SU-DHL-6 (cell line): ENCODE data around the gene AHSA1.

Experiments used
- H2AFZ ChIP-seq: fragments of 200-600 bp; sonication (generic); 2 replicates; pipeline ENCODE4 v1.6.1; 2014; ENCODE audit warnings: low read depth, mild to moderate bottlenecking, moderate library complexity, mixed read lengths, antibody characterized with exemption, low read length; ENCODE audit not compliant: severe bottlenecking
- H3F3A ChIP-seq: fragments of 200-600 bp; shearing (Covaris generic); 2 replicates; pipeline ENCODE4 v1.6.0; 2016; ENCODE audit warnings: antibody characterized with exemption, mild to moderate bottlenecking; ENCODE audit not compliant: insufficient read depth
- H3K27ac ChIP-seq: fragments of 200-600 bp; sonication (generic); 2 replicates; pipeline ENCODE4 v1.5.1; 2016; ENCODE audit warnings: low read depth, mild to moderate bottlenecking, low read length, moderate library complexity, mixed read lengths
- H3K27me3 ChIP-seq: fragments of 200-600 bp; sonication (generic), shearing (Covaris generic); 2 replicates; pipeline ENCODE4 v1.6.0; 2014; ENCODE audit warnings: mild to moderate bottlenecking, low read length
- H3K36me3 ChIP-seq: fragments of 200-600 bp; sonication (generic); 2 replicates; pipeline ENCODE4 v1.6.1; 2014; ENCODE audit warnings: mild to moderate bottlenecking, low read length, mixed read lengths
- H3K4me2 ChIP-seq: fragments of 300-600, 200-600 bp; shearing (Covaris generic), sonication (generic); 2 replicates; pipeline ENCODE4 v1.6.0; 2014; ENCODE audit warnings: low read length, low read depth, mild to moderate bottlenecking; ENCODE audit not compliant: poor library complexity, severe bottlenecking
- H3K4me3 ChIP-seq: fragments of 200-600 bp; sonication (generic); 2 replicates; pipeline ENCODE4 v1.5.1; 2014; ENCODE audit warnings: antibody characterized with exemption, low read length, mild to moderate bottlenecking, mixed read lengths; ENCODE audit not compliant: insufficient read depth, poor library complexity, severe bottlenecking
- H3K79me2 ChIP-seq: fragments of 200-600 bp; sonication (generic); 2 replicates; pipeline ENCODE4 v1.6.1; 2014; ENCODE audit warnings: mild to moderate bottlenecking, low read length, moderate library complexity; ENCODE audit not compliant: insufficient read depth
- H3K9ac ChIP-seq: fragments of 200-600 bp; sonication (generic); 2 replicates; pipeline ENCODE4 v1.7.0; 2014; ENCODE audit warnings: mild to moderate bottlenecking, low read length
- H3K9me2 ChIP-seq: fragments of 200-600 bp; sonication (generic); replicated peaks from 2 replicates; pipeline ENCODE4 v1.6.1; 2014; ENCODE audit warnings: low read length; ENCODE audit not compliant: insufficient read depth
- H3K9me3 ChIP-seq: fragments of 200-600 bp; sonication (generic); 2 replicates; pipeline ENCODE4 v1.6.1; 2014; ENCODE audit warnings: low read length, mixed read lengths; ENCODE audit not compliant: insufficient read depth
- H4K20me1 ChIP-seq: fragments of 200-600 bp; sonication (generic); 2 replicates; pipeline ENCODE4 v1.6.1; 2014; ENCODE audit warnings: low read depth, mild to moderate bottlenecking, antibody characterized with exemption, low read length, moderate library complexity, mixed read lengths
- CTCF ChIP-seq: fragments of 200-600 bp; sonication (generic); IDR thresholded peaks from one replicate; pipeline ENCODE4 v1.5.1; 2017; ENCODE audit warnings: antibody characterized with exemption, mild to moderate bottlenecking, low read length, moderate library complexity; ENCODE audit not compliant: insufficient read depth, poor library complexity, severe bottlenecking
- EZH2phosphoT487 ChIP-seq: fragments of 200-600 bp; sonication (generic), shearing (Covaris generic); conservative IDR thresholded peaks from 2 replicates; pipeline ENCODE4 v1.6.1; 2018; ENCODE audit warnings: mild to moderate bottlenecking, antibody characterized with exemption, low read length, moderate library complexity, mixed read lengths

The AHSA1 gene

GRCh38 chr14:77485901-77486678 is 28.2 kb downstream of the AHSA1 start:
- no peak overlapping the region for H2AFZ ChIP-seq
- H3F3A ChIP-seq: no peaks in the 10 kb centered on the region
- H4K20me1 ChIP-seq: no peaks in the 10 kb centered on the region
- no peaks in the 10 kb centered on the region for H3K79me2 ChIP-seq
- no peak overlapping the region for H3K27ac ChIP-seq
- H3K9ac ChIP-seq: no peak overlapping the region
- no peak overlapping the region for H3K4me3 ChIP-seq
- no peaks in the 10 kb centered on the region for H3K36me3 ChIP-seq
- TF ChIP-seq EZH2phosphoT487: no peak
- TF ChIP-seq CTCF: no peak
- no peak overlapping the region for H3K4me2 ChIP-seq
- no peaks in the 10 kb centered on the region for H3K9me2 ChIP-seq
- no peaks in the 10 kb centered on the region for H3K9me3 ChIP-seq
- H3K27me3 ChIP-seq: no peaks in the 10 kb centered on the region

DNA sequence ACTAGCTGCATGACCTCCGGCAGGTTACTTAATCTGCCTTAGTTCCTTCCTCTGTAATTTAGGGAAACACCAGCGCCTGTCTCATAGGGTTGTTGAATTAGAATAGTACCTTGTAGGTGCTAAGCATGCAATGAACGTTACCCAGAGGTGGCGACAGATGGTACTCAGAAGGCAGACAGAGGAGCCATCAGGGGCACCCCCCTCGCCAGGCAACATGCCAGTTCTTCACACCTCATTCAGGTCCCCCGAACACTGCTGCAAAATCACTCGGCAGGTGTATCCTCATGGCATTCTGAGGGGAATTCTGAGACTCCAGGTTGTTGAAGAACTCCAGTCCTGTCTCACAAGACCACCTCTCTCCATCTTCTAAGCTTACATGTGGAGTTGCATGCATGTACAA is 30.7 kb downstream of the AHSA1 start:
- H3F3A ChIP-seq: no peaks in the 10 kb centered on the region
- H4K20me1 ChIP-seq: no peaks in the 10 kb centered on the region
- H3K79me2 ChIP-seq: no peaks in the 10 kb centered on the region
- no peak overlapping the region for H3K4me2 ChIP-seq
- no peak overlapping the region for H3K9ac ChIP-seq
- no peak overlapping the region for H2AFZ ChIP-seq
- no peaks in the 10 kb centered on the region for H3K36me3 ChIP-seq
- TF ChIP-seq EZH2phosphoT487 (no peak), CTCF (no peak)
- no peaks in the 10 kb centered on the region for H3K9me3 ChIP-seq
- no peaks in the 10 kb centered on the region for H3K27me3 ChIP-seq
- H3K4me3 ChIP-seq: no peak overlapping the region
- no peak overlapping the region for H3K27ac ChIP-seq
- no peaks in the 10 kb centered on the region for H3K9me2 ChIP-seq

DNA sequence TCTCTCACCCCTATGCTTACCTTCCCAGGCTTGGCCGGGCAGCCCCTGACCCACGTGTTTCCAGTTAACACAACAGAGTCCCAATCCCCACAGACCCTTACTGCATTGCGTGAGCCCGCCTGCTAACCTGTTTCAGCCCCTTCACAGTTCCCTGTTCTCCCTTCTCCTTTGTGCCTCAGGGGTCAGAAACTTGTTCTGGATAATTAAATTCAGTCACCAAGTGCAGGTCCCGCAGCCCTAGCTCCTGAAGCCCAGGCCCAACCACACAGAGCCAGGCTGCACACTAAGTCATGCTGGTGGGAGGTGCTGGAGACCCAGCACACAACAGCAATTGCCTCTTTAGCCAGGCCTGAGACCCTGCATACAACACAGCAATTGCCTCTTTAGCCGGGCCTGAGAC is 31.1 kb downstream of the AHSA1 start:
- no peak overlapping the region for H3K9ac ChIP-seq
- no peak overlapping the region for H3K4me2 ChIP-seq
- H3F3A ChIP-seq: no peaks in the 10 kb centered on the region
- H3K27ac ChIP-seq: no peak overlapping the region
- H3K36me3 ChIP-seq: no peaks in the 10 kb centered on the region
- no peaks in the 10 kb centered on the region for H4K20me1 ChIP-seq
- TF ChIP-seq CTCF: no peak
- TF ChIP-seq EZH2phosphoT487: no peak
- H3K9me2 ChIP-seq: no peaks in the 10 kb centered on the region
- H3K9me3 ChIP-seq: no peaks in the 10 kb centered on the region
- H3K79me2 ChIP-seq: no peaks in the 10 kb centered on the region
- H2AFZ ChIP-seq: no peak overlapping the region
- no peak overlapping the region for H3K4me3 ChIP-seq
- H3K27me3 ChIP-seq: no peaks in the 10 kb centered on the region
